ENCODE measurements around the gene DYNC2H1.

DNA sequence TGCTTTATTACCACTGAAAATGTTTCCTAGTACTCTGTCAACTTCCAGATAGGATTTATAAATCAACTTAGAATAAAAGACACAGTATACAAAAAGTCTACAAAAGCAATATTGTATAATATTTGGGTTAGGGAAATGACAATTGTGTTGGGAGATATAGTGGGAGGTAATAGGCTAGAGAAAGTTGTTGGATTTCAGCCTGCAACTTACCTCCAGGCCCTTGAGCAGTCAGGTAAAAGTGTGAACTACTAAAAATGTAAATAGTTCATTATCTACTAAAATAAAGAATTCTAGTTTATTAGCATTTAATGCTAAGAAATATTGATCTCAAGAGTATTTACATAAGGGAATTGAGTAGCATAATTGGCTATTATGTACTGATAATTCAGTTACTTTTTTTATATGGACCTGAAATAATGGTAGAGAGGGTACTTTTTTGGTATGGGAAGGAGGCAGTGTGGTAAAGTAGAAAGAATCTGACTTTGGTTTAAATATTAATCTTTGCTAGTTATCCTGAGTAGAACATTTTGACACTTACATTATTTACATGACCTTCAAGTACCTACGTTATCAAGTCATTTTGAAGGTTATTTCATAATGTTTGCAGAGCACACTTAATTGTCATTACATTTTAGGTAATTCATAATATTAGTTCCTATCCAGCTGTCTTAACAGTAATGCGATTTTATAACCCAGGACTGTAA lies 55.0 kb downstream of the DYNC2H1 start:
- no peak for TF ChIP-seq POLR2A (IDR thresholded peaks at IDR 0.05)
- TF ChIP-seq CTCF (IDR thresholded peaks at IDR 0.05), result no peak
